GM21528 (cell line): ENCODE data around the gene PIK3CA.
"Not testable (repeated sequence)": the region's sequence is repeated elsewhere in the genome, so short reads cannot be mapped to it uniquely, and the experiment has no call there.

Experiments used
- ATAC-seq: cut with Tn5 transposase; IDR thresholded peaks from one replicate; pipeline ENCODE4 v1.9.1; 2021; ENCODE audit warnings: mild to moderate bottlenecking, moderate library complexity; ENCODE audit not compliant: unreplicated experiment, low FRiP score

The PIK3CA gene

GRCh38 chr3:179147873-179148615 is at the start of gene PIK3CA:
PIK3CA (plus strand) TSS chr3:179148357; CDS start chr3:179198826, 50,469 bp downstream.
- ATAC-seq, result peak; percentile 81

- ATAC-seq, result no peak
These were observed 49.6 kb upstream of the PIK3CA start for GRCh38 chr3:179098388-179099077.

DNA sequence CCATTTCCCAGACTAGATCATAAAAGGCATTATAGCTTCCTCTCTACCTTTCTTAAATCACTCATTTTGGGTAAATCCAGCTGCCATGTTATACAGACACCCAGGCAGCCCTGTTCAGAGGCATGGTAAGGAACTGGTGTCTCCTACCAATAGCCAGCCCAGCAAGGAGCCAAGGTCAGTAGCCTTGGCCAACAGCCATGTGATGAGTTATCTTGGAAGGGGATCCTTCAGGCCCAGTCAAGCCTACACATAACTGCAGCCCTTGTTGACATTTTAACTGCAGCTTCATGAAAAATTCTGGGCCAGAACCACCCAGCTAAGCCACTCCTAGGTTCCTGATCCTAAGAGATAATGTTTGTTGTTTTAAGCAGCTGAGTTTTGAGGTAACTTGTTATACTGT is 47.5 kb upstream of the PIK3CA start:
- ATAC-seq, result no peak

GRCh38 chr3:179105881-179106280 is 42.3 kb upstream of the PIK3CA start:
- ATAC-seq, result no peak

DNA sequence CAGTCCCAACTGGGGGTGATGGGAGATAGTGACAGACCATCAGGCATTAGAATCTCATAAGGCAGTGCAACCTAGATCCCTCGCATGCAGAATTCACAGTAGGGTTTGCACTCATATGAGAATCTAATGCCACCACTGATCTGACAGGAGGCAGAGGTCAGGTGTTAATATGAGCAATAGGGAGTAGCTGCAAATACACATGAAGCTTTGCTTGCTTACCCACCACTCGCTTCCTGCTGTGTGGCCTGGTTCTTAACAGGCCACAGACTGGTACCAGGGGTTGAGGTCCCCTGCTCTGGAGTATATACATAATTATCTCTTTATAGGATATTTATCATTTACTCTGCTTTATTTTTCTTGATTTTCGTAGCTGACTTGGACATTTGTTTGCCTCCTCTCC is 40.5 kb upstream of the PIK3CA start:
- no peak for ATAC-seq

DNA sequence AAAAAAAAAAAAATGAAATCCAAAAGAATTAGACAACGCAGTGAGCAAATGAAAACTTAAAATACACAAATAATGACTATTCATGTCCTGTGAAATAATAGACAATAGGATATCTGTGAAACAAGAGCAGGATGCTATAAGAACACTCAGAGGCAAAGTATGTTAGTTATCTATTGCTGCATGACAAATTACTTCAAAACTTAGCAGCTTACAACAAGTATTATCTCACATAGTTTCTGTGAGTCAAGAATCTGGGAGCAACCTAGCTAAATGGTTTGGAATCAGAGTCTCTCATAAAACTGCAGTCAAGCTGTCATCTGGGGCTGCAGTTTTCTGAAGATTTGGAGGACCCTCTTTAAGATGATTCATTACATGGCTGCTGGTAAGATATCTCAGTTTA is 40.1 kb upstream of the PIK3CA start:
- ATAC-seq, result no peak

GRCh38 chr3:179113903-179114302 is 34.3 kb upstream of the PIK3CA start:
- no peak for ATAC-seq

DNA sequence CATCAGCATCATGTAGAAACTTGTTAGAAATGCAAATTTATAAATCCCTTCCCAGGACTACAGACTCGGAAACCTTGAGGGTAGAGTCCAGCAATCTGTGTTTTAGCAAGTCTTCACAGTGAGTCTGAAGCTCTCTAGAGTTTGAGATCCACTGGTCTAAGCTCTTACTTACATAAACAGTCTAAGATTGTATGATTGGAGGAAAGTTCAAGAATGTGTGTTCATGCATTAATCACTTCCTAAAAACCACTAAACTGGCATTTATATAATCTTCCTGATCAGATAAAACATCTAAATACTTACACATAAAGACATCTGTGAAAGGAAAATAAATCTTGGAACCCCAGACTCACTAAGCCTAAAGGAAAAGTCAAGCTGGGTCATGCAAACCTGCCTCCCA is 32.7 kb upstream of the PIK3CA start:
- not testable (repeated sequence) for ATAC-seq

- ATAC-seq, result no peak
These were observed 31.3 kb upstream of the PIK3CA start for GRCh38 chr3:179116816-179117215.

DNA sequence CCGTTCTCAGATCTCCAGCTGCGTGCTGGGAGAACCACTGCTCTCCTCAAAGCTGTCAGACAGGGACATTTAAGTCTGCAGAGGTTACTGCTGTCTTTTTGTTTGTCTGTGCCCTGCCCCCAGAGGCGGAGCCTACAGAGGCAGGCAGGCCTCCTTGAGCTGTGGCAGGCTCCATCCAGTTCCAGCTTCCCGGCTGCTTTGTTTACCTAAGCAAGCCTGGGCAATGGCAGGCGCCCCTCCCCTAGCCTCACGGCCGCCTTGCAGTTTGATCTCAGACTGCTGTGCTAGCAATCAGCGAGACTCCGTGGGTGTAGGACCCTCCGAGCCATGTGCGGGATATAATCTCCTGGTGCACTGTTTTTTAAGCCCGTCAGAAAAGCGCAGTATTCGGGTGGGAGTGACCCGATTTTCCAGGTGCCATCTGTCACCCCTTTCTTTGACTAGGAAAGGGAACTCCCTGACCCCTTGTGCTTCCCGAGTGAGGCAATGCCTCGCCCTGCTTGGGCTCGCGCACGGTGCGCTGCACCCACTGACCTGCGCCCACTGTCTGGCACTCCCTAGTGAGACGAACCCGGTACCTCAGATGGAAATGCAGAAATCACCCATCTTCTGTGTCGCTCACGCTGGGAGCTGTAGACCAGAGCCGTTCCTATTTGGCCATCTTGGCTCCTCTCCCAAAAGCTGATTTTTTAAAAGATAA is 15.8 kb upstream of the PIK3CA start:
- ATAC-seq, result not testable (repeated sequence)

DNA sequence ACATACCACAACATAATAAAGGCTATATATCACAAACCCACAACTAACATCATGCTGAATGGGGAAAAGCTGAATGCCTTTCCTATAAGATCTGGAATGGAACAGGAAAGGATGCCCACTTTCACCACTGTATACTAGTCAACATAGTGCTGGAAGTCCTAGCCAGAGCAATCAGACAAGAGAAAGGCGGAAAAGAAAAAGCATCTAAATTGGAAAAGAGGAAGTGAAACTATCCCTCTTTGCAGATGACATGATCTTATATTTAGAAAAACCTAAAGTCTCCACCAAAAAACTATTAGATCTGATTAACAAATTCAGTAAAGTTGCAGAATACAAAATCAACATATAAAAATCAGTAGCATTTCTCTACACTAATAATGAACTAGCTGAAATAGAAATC is 14.6 kb upstream of the PIK3CA start:
- ATAC-seq, result no peak

DNA sequence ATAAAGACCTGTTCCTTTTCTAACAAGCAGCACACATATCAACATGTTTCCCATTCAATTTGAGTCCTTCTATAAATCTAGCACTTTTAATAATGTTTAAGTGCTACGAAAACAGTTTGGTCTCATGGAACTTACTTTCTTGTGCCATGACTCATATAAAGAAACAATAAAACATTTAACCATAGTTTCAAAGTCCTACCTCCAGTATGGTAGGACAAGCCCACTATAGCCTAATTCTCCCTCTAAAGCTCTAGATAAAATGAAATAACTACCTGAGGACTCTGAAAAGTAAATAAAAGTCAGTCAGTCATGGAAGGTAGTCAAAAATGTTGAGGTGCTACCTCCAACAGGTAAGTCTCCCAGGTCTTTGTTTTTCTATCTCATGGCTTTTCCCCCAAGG is 12.0 kb upstream of the PIK3CA start:
- no peak for ATAC-seq

GRCh38 chr3:179141890-179142289 is 6.3 kb upstream of the PIK3CA start:
- ATAC-seq, result no peak

DNA sequence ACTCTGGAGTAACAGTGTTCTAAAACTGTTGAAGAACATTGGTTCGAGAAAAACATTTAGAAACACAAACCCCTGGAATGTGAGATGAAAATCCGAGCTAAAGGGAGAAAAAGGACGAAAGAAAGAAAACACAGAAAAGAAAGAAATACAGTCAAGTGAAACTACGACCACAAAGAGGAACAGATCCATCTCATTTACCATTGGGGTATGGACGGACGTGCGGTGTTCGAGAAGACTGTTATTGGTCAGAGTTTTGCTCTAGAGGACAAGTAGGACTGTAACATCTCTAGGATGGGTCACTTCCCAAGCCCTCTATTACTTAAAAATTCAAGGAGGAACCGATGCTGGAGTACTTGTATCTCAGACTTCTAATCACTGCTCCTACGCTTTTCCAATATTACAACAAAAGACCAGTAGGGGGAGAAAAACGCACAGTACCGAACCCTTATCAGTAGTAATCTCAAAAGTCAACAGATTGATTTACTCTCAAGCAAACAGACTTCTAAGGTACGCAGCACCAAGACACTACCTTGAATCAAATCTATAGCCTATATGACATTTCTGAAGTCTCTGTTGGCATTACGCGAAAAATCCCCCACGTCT is 1.1 kb upstream of the PIK3CA start:
- ATAC-seq, result peak; percentile 24

DNA sequence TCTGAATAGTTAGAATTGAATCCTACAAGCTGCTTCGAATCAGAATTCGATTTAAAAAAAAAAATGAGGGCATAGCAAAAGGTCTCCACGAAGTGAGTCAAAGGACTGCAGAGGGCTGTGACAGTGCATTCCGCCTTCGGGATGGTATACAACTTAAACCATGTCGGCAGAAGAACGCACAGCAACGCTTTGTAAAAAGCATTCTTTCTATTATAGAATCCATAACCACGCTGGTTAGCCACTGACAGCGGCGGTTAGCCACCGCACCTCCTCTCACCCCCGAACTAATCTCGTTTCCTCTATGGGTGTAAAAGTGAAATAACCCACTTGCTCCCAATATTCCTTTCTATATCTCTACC is 664 bp upstream of the PIK3CA start:
- ATAC-seq, result peak; percentile 42

DNA sequence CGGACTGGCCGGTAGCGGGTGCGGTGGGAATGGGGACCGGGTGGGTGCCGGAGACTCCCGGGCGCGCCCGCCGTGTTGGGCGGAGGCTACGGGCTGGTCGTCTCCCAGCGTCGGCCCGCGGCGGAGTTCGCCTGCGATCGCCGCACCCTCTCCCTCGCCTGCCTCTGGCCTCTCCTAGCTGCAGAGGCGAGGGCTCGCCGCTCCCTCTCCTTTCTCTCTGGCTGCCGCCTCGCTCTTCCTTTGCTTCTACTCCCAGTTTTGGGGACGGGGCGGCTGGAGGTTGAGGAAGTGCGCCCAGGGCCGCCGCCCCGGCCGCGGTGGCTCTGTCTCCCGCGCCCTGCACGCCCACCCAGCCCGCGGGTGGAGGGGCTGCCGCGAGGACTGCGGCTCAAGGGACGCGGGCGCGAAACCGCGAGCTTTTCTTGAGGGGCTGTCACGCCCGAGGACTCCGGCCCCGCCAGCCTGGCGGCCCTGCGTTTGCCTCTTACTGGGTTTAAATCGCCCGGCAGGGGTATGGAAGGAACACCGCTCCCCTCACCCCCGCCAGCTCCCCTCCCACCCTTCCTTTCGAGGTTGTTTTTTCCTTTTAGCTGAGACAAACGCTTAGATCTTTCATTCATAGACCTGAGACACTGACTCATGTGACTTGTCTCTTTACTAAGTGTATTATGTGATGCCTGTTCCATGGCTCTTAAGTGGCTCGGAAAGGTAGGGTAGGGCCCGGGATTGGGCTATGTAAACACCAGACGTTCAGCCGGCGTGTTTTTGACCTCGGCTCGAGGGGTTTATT is 654 bp downstream of the PIK3CA start:
- peak; percentile 29 for ATAC-seq

DNA sequence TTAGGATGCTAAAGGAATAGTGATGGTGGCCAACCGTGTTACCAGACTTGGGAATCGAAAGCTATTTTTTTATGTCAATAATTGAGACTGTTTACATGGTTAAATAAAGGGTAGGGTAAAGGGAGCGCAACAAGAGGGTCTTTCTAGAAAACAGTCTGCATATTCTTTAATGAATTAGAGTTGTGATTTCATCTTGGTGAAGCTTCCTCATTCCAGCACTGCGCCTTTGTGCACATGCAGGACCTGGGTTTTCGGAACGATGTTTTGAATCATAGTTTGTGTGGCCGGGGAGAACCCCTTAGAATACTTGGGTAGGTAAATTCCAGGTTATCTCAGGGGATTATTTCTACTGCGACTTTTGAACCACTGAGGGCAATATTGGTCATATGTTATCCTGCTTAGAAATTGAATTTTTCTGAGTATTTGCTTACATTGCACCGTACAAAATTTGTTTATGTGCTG is 1.3 kb downstream of the PIK3CA start:
- peak; percentile 17 for ATAC-seq

- no peak for ATAC-seq
These were observed 1.8 kb downstream of the PIK3CA start for GRCh38 chr3:179149951-179150350.

DNA sequence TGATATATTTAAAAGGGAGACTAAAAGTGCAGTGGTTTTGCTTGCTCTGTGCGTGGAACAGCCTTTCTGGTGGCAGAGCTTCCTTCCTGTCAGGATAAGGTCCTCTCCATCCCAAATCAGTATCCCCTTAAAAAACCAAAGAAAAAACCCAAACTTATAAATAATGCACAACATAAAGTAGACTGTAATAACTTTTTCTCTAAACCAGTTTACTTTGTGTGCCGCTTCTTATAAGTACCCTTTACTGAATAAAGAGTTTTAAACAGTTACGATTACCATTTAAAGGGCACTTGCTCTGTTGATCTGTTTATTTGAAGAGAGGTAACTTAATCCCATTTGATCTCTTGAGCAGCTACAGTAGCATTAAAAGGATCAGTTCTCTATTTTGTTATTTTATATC is 2.5 kb downstream of the PIK3CA start:
- ATAC-seq, result no peak

GRCh38 chr3:179151474-179151873 is 3.3 kb downstream of the PIK3CA start:
- no peak for ATAC-seq
